ENCODE results near the gene BAD.

- TF ChIP-seq FOXA1 (IDR thresholded peaks at IDR 0.05) (no peak), FOXA1 (CRISPR knock-in tag; IDR thresholded peaks at IDR 0.05) (no peak), NFYB (CRISPR knock-in tag; IDR thresholded peaks at IDR 0.05) (no peak), CTCF (CRISPR knock-in tag; IDR thresholded peaks at IDR 0.05) (no peak), ZNF362 (CRISPR knock-in tag; IDR thresholded peaks at IDR 0.05; ENCODE audit: borderline replicate concordance) (no peak)
Observed at GRCh38 chr11:64266339-64266738, 18.1 kb downstream of the BAD start.
